ENCODE measurements around the gene UBAC2. TPM values are rescaled to one million over a fixed set of nuclear protein-coding genes. Genes with fewer than 3 reads are reported as not detected.

UBAC2 gene
- total and polyA plus RNA-seq, 2 donors (not counting 3 experiments of a cell fraction or from before 2014, with no cell fraction given) = 45.7 to 54.4 TPM

DNA sequence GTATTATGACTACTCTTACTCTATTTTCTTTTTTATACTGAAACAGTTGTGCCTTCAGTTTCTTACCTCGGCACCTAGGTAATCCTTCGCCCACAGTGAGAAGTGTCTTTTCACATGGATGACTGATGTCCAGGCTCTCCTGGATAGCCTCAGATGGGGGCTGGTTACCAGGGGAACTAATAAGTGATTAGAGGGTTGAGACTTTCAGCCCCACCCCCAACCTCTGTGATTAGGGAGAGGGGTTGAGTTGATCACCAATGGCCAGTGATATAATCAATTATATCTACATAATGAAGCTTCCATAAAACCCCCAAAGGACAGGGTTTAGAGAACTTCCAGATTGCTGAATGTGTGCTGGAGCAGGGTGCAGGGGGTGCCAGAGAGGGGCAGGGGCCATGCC, 149.5 kb downstream of the UBAC2 start:
- H3K27ac ChIP-seq (ENCODE audit: insufficient read depth, low read depth, low read length) = no peak overlapping the region
- DNase-seq (ENCODE audit: low read depth, low spot score) (no peak), FAIRE-seq (no peak)
- no peaks in the 10 kb centered on the region for H3K9me3 ChIP-seq (replicated peaks; ENCODE audit: control insufficient read depth, insufficient read depth, low read length)
- dilution Hi-C loops (cut with MboI; ENCODE audit: extremely low pct_ligation_motif_present, low sequenced_read_pairs) = no loop called here
- no peaks in the 10 kb centered on the region for H4K20me1 ChIP-seq (replicated peaks; ENCODE audit: control insufficient read depth, extremely low read depth, insufficient read depth, low read length)
- no peaks in the 10 kb centered on the region for H3K79me2 ChIP-seq (ENCODE audit: control insufficient read depth, insufficient read depth, low read length)
- ChIA-PET CTCF (no interaction called here), POLR2A (no interaction called here)
- intact Hi-C loops (cut with micrococcal nuclease) = no loop called here
- BruUV-seq (replicated peaks) = no TSS peak
- H3K9ac ChIP-seq (replicated peaks; ENCODE audit: extremely low read depth, insufficient read depth, low read length) = no peak overlapping the region
- peaks cover 0 to 3% of the 10 kb centered on the region in 2 experiments for H3K36me3 ChIP-seq (ENCODE audit: control insufficient read depth in 2 of 2, extremely low read depth in 1 of 2, insufficient read depth in 2 of 2, low read length in 2 of 2)
- H3K9me1 ChIP-seq (replicated peaks; ENCODE audit: control insufficient read depth, extremely low read depth, insufficient read depth, low read length) = no peaks in the 10 kb centered on the region
- no peaks in the 10 kb centered on the region for H3K27me3 ChIP-seq (ENCODE audit: control insufficient read depth in 2 of 2, insufficient read depth in 2 of 2, low read length in 2 of 2)
- H3K4me1 ChIP-seq (ENCODE audit: control insufficient read depth, extremely low read depth, insufficient read depth, low read length) = no peaks in the 10 kb centered on the region
- no peak overlapping the region for H3K4me3 ChIP-seq (replicated peaks in 1 of 3; ENCODE audit: insufficient read depth in 1 of 3, low read depth in 1 of 3, low read length in 3 of 3)
- no peak for TF ChIP-seq POLR2A (IDR thresholded peaks at IDR 0.05; ENCODE audit: low read depth, low read length)
- TF ChIP-seq, protein P1, sequence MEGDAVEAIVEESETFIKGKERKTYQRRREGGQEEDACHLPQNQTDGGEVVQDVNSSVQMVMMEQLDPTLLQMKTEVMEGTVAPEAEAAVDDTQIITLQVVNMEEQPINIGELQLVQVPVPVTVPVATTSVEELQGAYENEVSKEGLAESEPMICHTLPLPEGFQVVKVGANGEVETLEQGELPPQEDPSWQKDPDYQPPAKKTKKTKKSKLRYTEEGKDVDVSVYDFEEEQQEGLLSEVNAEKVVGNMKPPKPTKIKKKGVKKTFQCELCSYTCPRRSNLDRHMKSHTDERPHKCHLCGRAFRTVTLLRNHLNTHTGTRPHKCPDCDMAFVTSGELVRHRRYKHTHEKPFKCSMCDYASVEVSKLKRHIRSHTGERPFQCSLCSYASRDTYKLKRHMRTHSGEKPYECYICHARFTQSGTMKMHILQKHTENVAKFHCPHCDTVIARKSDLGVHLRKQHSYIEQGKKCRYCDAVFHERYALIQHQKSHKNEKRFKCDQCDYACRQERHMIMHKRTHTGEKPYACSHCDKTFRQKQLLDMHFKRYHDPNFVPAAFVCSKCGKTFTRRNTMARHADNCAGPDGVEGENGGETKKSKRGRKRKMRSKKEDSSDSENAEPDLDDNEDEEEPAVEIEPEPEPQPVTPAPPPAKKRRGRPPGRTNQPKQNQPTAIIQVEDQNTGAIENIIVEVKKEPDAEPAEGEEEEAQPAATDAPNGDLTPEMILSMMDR (IDR thresholded peaks at IDR 0.05; ENCODE audit: extremely low read depth in 1 of 2, insufficient read depth in 1 of 2, low read depth in 1 of 2, low read length in 2 of 2) = no peak
- no peak overlapping the region for H2AFZ ChIP-seq (ENCODE audit: low read depth, low read length)
- H3K4me2 ChIP-seq (ENCODE audit: insufficient read depth, low read length) = no peak overlapping the region

DNA sequence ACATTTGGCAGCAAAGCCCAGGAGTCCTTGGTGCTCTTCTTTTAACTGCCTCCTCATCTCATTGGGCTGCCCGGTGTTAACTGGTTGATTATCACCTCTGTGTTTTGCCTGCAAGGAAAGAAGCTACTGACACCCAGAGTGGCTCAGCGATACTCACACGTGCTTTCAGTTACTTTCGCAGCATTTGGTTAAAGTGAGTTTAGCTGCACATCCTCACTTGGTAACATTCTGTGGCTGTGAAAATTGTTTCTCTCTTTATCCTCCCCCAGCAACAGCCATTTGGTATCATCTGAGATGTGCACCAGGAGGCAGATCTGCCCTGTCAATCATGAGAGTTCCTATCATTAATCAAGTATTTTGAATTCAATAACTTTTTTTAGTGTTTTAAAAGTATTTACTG, 151.1 kb downstream of the UBAC2 start:
- no peak overlapping the region for H3K9ac ChIP-seq (replicated peaks; ENCODE audit: extremely low read depth, insufficient read depth, low read length)
- TF ChIP-seq, protein P1 (IDR thresholded peaks at IDR 0.05; ENCODE audit: extremely low read depth in 1 of 2, insufficient read depth in 1 of 2, low read depth in 1 of 2, low read length in 2 of 2) = no peak
- no peak for TF ChIP-seq POLR2A (IDR thresholded peaks at IDR 0.05; ENCODE audit: low read depth, low read length)
- TF ChIP-seq, protein P2, sequence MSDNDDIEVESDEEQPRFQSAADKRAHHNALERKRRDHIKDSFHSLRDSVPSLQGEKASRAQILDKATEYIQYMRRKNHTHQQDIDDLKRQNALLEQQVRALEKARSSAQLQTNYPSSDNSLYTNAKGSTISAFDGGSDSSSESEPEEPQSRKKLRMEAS (IDR thresholded peaks at IDR 0.05; ENCODE audit: insufficient read depth, insufficient read length) = no peak
- TF ChIP-seq POLR2AphosphoS5 (IDR thresholded peaks at IDR 0.05; ENCODE audit: insufficient read depth, low read depth, low read length) = no peak
- no peak for TF ChIP-seq EZH2 (IDR thresholded peaks at IDR 0.05; ENCODE audit: borderline replicate concordance, low read depth, low read length, severe bottlenecking)
- H3K4me1 ChIP-seq (ENCODE audit: control insufficient read depth, extremely low read depth, insufficient read depth, low read length) = peaks cover 11% of the 10 kb centered on the region
- DNase-seq (ENCODE audit: low read depth, low spot score) (no peak), FAIRE-seq (no peak)
- no peaks in the 10 kb centered on the region for H3K9me1 ChIP-seq (replicated peaks; ENCODE audit: control insufficient read depth, extremely low read depth, insufficient read depth, low read length)
- no TSS peak for BruUV-seq (replicated peaks)
- H3K27ac ChIP-seq (ENCODE audit: insufficient read depth, low read depth, low read length) = no peak overlapping the region
- ChIA-PET CTCF (interaction anchor here (1.1 to 1.5 kb wide), 3 partner anchors 31 to 82 kb away, joined by 4 to 7 read pairs (median 4); no protein-coding TSS in a partner anchor), POLR2A (no interaction called here)
- H3K9me3 ChIP-seq (replicated peaks; ENCODE audit: control insufficient read depth, insufficient read depth, low read length) = no peaks in the 10 kb centered on the region
- dilution Hi-C loops (cut with MboI; ENCODE audit: extremely low pct_ligation_motif_present, low sequenced_read_pairs) = no loop called here
- H3K27me3 ChIP-seq (ENCODE audit: control insufficient read depth in 2 of 2, insufficient read depth in 2 of 2, low read length in 2 of 2) = no peaks in the 10 kb centered on the region
- H2AFZ ChIP-seq (ENCODE audit: low read depth, low read length) = no peak overlapping the region
- H3K36me3 ChIP-seq (ENCODE audit: control insufficient read depth in 2 of 2, extremely low read depth in 1 of 2, insufficient read depth in 2 of 2, low read length in 2 of 2) = peaks cover 0 to 4% of the 10 kb centered on the region in 2 experiments
- intact Hi-C loops (cut with micrococcal nuclease) = no loop called here
- no peak overlapping the region for H3K4me2 ChIP-seq (ENCODE audit: insufficient read depth, low read length)
- no peak overlapping the region for H3K4me3 ChIP-seq (replicated peaks in 1 of 3; ENCODE audit: insufficient read depth in 1 of 3, low read depth in 1 of 3, low read length in 3 of 3)
- no peaks in the 10 kb centered on the region for H4K20me1 ChIP-seq (replicated peaks; ENCODE audit: control insufficient read depth, extremely low read depth, insufficient read depth, low read length)
- H3K79me2 ChIP-seq (ENCODE audit: control insufficient read depth, insufficient read depth, low read length) = no peaks in the 10 kb centered on the region
